KMS-11 (cell line): ENCODE measurements around the gene COX10.

ENCODE experiments used
- H2AFZ ChIP-seq: fragments of 200-600 bp; sonication (generic); 2 replicates; pipeline ENCODE4 v1.6.1; 2016; ENCODE audit warnings: antibody characterized with exemption, mixed run types, low read depth
- H3K27ac ChIP-seq: fragments of 200-600 bp; sonication (generic); 2 replicates; pipeline ENCODE4 v1.6.1; 2016; ENCODE audit warnings: mild to moderate bottlenecking, mixed run types
- H3K27me3 ChIP-seq: fragments of 200-600 bp; sonication (generic); 2 replicates; pipeline ENCODE4 v1.6.1; 2017; ENCODE audit warnings: mild to moderate bottlenecking, low read depth, mixed run types, moderate library complexity; ENCODE audit not compliant: insufficient read depth
- H3K36me3 ChIP-seq: fragments of 200-600 bp; sonication (generic); 2 replicates; pipeline ENCODE4 v1.6.1; 2017; ENCODE audit warnings: mild to moderate bottlenecking, mixed run types; ENCODE audit not compliant: insufficient read depth
- H3K4me1 ChIP-seq: fragments of 200-600 bp; sonication (generic); 2 replicates; pipeline ENCODE4 v1.6.1; 2016; ENCODE audit warnings: mild to moderate bottlenecking, low read depth, mixed run types; ENCODE audit not compliant: poor library complexity, severe bottlenecking
- H3K4me2 ChIP-seq: fragments of 200-600 bp; sonication (generic); 2 replicates; pipeline ENCODE4 v1.7.0; 2016; ENCODE audit warnings: mild to moderate bottlenecking, mixed run types
- H3K4me3 ChIP-seq: fragments of 200-600 bp; sonication (generic); IDR thresholded peaks from 2 replicates; pipeline ENCODE4 v1.6.1; 2017; ENCODE audit warnings: low read depth, low read length, mixed read lengths; ENCODE audit not compliant: insufficient read depth
- H3K79me2 ChIP-seq: fragments of 200-600 bp; sonication (generic); 2 replicates; pipeline ENCODE4 v1.6.1; 2016; ENCODE audit warnings: low read depth, mixed run types; ENCODE audit not compliant: insufficient read depth
- H3K9ac ChIP-seq: fragments of 200-600 bp; sonication (generic); 2 replicates; pipeline ENCODE4 v1.6.1; 2016; ENCODE audit warnings: mild to moderate bottlenecking, mixed run types
- H4K20me1 ChIP-seq: fragments of 200-600 bp; sonication (generic); 2 replicates; pipeline ENCODE4 v1.6.1; 2016; ENCODE audit warnings: mild to moderate bottlenecking, mixed run types; ENCODE audit not compliant: insufficient read depth
- CTCF ChIP-seq: fragments of 200-600 bp; sonication (generic); conservative IDR thresholded peaks from 2 replicates; pipeline ENCODE4 v1.6.1; 2017; ENCODE audit warnings: low read depth, mild to moderate bottlenecking, antibody characterized with exemption, low read length, moderate library complexity, mixed read lengths

COX10 gene

GRCh38 chr17:14212401-14212800 is 143.1 kb downstream of the COX10 start:
- TF ChIP-seq CTCF = no peak

DNA sequence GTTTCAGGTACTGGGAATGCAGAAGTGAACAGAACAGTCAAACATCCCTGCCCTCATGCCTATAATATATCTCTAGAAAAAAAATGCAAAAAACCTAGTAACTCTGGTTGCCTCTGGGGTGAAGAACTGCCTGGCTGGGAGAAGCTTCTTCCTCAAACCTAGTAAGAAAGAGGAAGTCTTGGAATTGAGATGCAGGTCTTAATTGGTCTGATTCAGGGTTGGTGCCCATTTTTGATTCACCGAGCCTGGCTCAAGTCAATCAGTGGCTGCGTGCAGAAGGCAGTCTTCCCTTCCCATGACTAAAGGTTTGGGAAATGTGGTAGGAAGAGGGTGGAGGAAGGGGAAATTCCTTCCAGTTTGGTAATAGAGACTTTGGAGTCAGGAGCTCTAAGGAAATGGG is 145.0 kb downstream of the COX10 start:
- Histone ChIP-seq H3K27ac (no peak overlapping the region), H2AFZ (no peak overlapping the region), H4K20me1 (no peaks in the 10 kb centered on the region), H3K4me2 (no peak overlapping the region), H3K4me1 (no peaks in the 10 kb centered on the region), H3K9ac (no peak overlapping the region), H3K27me3 (no peaks in the 10 kb centered on the region), H3K36me3 (no peaks in the 10 kb centered on the region), H3K4me3 (no peak overlapping the region), H3K79me2 (no peaks in the 10 kb centered on the region)
- no peak for TF ChIP-seq CTCF

More at GRCh38 chr17:14212401-14212800, 143.1 kb downstream of the COX10 start:
- H2AFZ ChIP-seq = no peak overlapping the region
- no peaks in the 10 kb centered on the region for H3K79me2 ChIP-seq
- H3K9ac ChIP-seq = no peak overlapping the region
- no peak overlapping the region for H3K27ac ChIP-seq
- H3K4me1 ChIP-seq = no peaks in the 10 kb centered on the region
- no peak overlapping the region for H3K4me3 ChIP-seq
- H3K4me2 ChIP-seq = no peak overlapping the region
- H4K20me1 ChIP-seq = no peaks in the 10 kb centered on the region
- H3K36me3 ChIP-seq = no peaks in the 10 kb centered on the region
- H3K27me3 ChIP-seq = no peaks in the 10 kb centered on the region

DNA sequence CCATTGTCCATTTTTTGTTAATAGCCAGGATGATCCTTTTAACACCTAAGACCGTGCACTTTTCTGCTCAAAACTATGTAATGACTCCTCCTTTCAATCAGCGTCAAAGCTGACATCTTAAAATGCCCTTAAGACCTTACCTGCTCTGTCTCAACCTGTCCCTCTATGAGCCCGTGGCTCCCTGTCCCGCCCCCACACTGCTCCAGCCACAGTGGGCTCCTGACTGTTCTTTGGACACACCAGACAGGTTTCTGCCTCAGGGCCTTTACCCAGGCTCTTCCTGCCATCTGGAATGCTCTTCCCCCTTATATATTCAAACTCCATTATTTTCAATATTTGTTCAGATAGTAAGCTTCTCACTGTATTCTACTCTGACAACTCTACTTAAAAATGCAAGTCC is 153.3 kb downstream of the COX10 start:
- H3K4me3 ChIP-seq = no peak overlapping the region
- no peaks in the 10 kb centered on the region for H3K36me3 ChIP-seq
- H3K27me3 ChIP-seq = no peaks in the 10 kb centered on the region
- no peak overlapping the region for H3K9ac ChIP-seq
- no peak overlapping the region for H3K27ac ChIP-seq
- no peaks in the 10 kb centered on the region for H3K4me1 ChIP-seq
- no peaks in the 10 kb centered on the region for H3K79me2 ChIP-seq
- no peak overlapping the region for H3K4me2 ChIP-seq
- no peak for TF ChIP-seq CTCF
- H4K20me1 ChIP-seq = no peaks in the 10 kb centered on the region
- H2AFZ ChIP-seq = no peak overlapping the region

GRCh38 chr17:14225254-14225980 is 156.1 kb downstream of the COX10 start:
- TF ChIP-seq CTCF = no peak
- Histone ChIP-seq H4K20me1 (no peaks in the 10 kb centered on the region), H3K4me1 (no peaks in the 10 kb centered on the region), H3K4me2 (no peak overlapping the region), H3K4me3 (no peak overlapping the region), H3K36me3 (no peaks in the 10 kb centered on the region), H3K27me3 (no peaks in the 10 kb centered on the region), H3K27ac (no peak overlapping the region), H3K9ac (no peak overlapping the region), H3K79me2 (no peaks in the 10 kb centered on the region), H2AFZ (no peak overlapping the region)
